B cell (primary cell): ENCODE data around the gene TMEM52B. TPM values are rescaled to one million over a fixed set of nuclear protein-coding genes. Genes with fewer than 3 reads are reported as not detected.

Experiments used
- ATAC-seq: fragments of 200-7000 bp; cut with Tn5 transposase; one replicate; pipeline ENCODE4 v1.10.0; 2021; ENCODE audit warnings: low read depth, mild to moderate bottlenecking, moderate number of reproducible peaks, moderate library complexity
- CTCF ChIA-PET: fragments of 350-600 bp; sonication (Branson Sonifier 250); formaldehyde crosslinking; loops from one replicate; lab custom pipeline; 2021; ENCODE audit warnings: antibody characterized with exemption, inconsistent platforms; lab: Charles Lee
- POLR2A ChIA-PET: fragments of 350-600 bp; sonication (Branson Sonifier 250); formaldehyde crosslinking; loops from one replicate; lab custom pipeline; 2021; ENCODE audit warnings: antibody characterized with exemption; lab: Charles Lee
- DNase-seq: peaks from one replicate; pipeline ENCODE4 v3.0.0; 2013
- H2AFZ ChIP-seq: 2 replicates; pipeline ENCODE4 v1.6.1; 2012; ENCODE audit warnings: mild to moderate bottlenecking, low read depth, low read length; ENCODE audit not compliant: insufficient read depth, poor library complexity, severe bottlenecking
- H3K27ac ChIP-seq, 2 donors: 1 replicate in 1 of 2; 2 replicates in 1 of 2; pipeline ENCODE4 v1.5.1; 2012 to 2013; ENCODE audit warnings: low read length in 2 of 2, mild to moderate bottlenecking in 2 of 2, moderate library complexity in 1 of 2
- H3K27me3 ChIP-seq, 4 experiments: fragments of 200-600 bp in 1 of 4; sonication (generic) in 1 of 4; replicated peaks in 1 of 4; 1 replicate in 2 of 4; 2 replicates in 2 of 4; pipeline versions ENCODE4 v1.6.1 to v1.7.0; 2013 to 2016; ENCODE audit warnings: low read length in 3 of 4, mild to moderate bottlenecking in 2 of 4, mixed read lengths in 1 of 4, moderate library complexity in 1 of 4; ENCODE audit not compliant: insufficient read depth in 4 of 4, control insufficient read depth in 3 of 4; ENCODE audit errors: control extremely low read depth in 1 of 4
- H3K36me3 ChIP-seq, 2 experiments: replicated peaks in 1 of 2; 1 replicate in 1 of 2; 2 replicates in 1 of 2; pipeline versions ENCODE4 v1.6.1 to v1.7.1; 2013; ENCODE audit warnings: low read length in 1 of 2; ENCODE audit not compliant: insufficient read depth in 2 of 2, control insufficient read depth in 1 of 2; ENCODE audit errors: control extremely low read depth in 1 of 2, extremely low read depth in 1 of 2
- H3K4me1 ChIP-seq, 2 donors: fragments of 200-600 bp in 1 of 2; sonication (generic) in 1 of 2; 1 replicate in 1 of 2; 2 replicates in 1 of 2; pipeline versions ENCODE4 v1.5.1 to v1.6.1; 2013 to 2017; ENCODE audit warnings: low read length in 2 of 2; ENCODE audit not compliant: control insufficient read depth in 2 of 2, insufficient read depth in 2 of 2
- H3K4me2 ChIP-seq: replicated peaks from 2 replicates; pipeline ENCODE3; 2012; ENCODE audit warnings: mild to moderate bottlenecking, low read depth, low read length; ENCODE audit not compliant: poor library complexity, severe bottlenecking
- H3K4me3 ChIP-seq, 5 experiments: fragments of 200-600 bp in 1 of 5; sonication (generic) in 1 of 5; 1 replicate in 3 of 5; 2 replicates in 2 of 5; pipeline versions ENCODE4 v1.5.1 to v1.7.0; 2011 to 2016; ENCODE audit warnings: low read length in 4 of 5, mild to moderate bottlenecking in 4 of 5, low read depth in 2 of 5, control low read depth in 1 of 5, moderate library complexity in 1 of 5; ENCODE audit not compliant: insufficient read depth in 1 of 5; ENCODE audit errors: control extremely low read depth in 1 of 5, extremely low read depth in 1 of 5
- H3K79me2 ChIP-seq: fragments of 200-600 bp; sonication (generic); one replicate; pipeline ENCODE4 v1.6.0; 2016; ENCODE audit warnings: low read length; ENCODE audit not compliant: control insufficient read depth, insufficient read depth
- H3K9ac ChIP-seq: fragments of 200-600 bp; sonication (generic); 2 replicates; pipeline ENCODE4 v1.6.1; 2017; ENCODE audit warnings: mild to moderate bottlenecking, low read length, moderate library complexity
- H3K9me3 ChIP-seq, 3 donors: one replicate each; pipeline versions ENCODE4 v1.6.1 to v1.7.1; 2013; ENCODE audit warnings: low read length in 2 of 3; ENCODE audit not compliant: control insufficient read depth in 2 of 3, insufficient read depth in 1 of 3; ENCODE audit errors: control extremely low read depth in 1 of 3
- H4K20me1 ChIP-seq: 2 replicates; pipeline ENCODE4 v1.6.0; 2012; ENCODE audit warnings: mild to moderate bottlenecking, low read length; ENCODE audit not compliant: insufficient read depth, control insufficient read depth, poor library complexity, severe bottlenecking
- H3K27ac Mint-ChIP-seq: one replicate; pipeline ENCODE4 v1.8.0; 2021; ENCODE audit warnings: mixed read lengths
- H3K27me3 Mint-ChIP-seq: one replicate; pipeline ENCODE4 v1.8.0; 2021; ENCODE audit warnings: mixed read lengths
- H3K4me1 Mint-ChIP-seq: one replicate; pipeline ENCODE4 v1.8.0; 2021; ENCODE audit warnings: mixed read lengths
- H3K4me3 Mint-ChIP-seq: one replicate; pipeline ENCODE4 v1.8.0; 2021; ENCODE audit warnings: mixed read lengths
- H3K9me3 Mint-ChIP-seq: one replicate; pipeline ENCODE4 v1.8.0; 2022; ENCODE audit warnings: mixed read lengths; ENCODE audit not compliant: insufficient read depth
- CTCF ChIP-seq: fragments of 200-600 bp; IDR thresholded peaks from one replicate; pipeline ENCODE4 v1.8.0; 2022; ENCODE audit warnings: antibody characterized with exemption, mild to moderate bottlenecking
- EZH2 ChIP-seq: IDR thresholded peaks from 2 replicates; pipeline ENCODE4 v1.6.1; 2012; ENCODE audit warnings: borderline replicate concordance, low read depth, mild to moderate bottlenecking, moderate library complexity, low read length; ENCODE audit not compliant: insufficient read depth, poor library complexity, severe bottlenecking
- WGBS: methylation state at CpG from one replicate; pipeline ENCODE4 v1.1.5; 2013; ENCODE audit warnings: missing lambda C conversion rate; ENCODE audit not compliant: insufficient coverage; 5-methylcytosine and 5-hydroxymethylcytosine counted together
- intact Hi-C: fragments of 100-400 bp; cut with micrococcal nuclease; formaldehyde crosslinking; loops from one replicate; pipeline ENCODE4 v1.10.0; 2022
- polyA plus RNA-seq: library from polyadenylated mRNA; depleted of rRNA; stranded (reverse); fragments of >200 nt; gene quantifications from 2 replicates; pipeline ENCODE4 v1.2.3, GENCODE V29; 2012
- total RNA-seq, 2 donors: library from RNA; stranded (reverse); fragments of 120-200 nt in 1 of 2; gene quantifications; 1 replicate in 1 of 2; 2 replicates in 1 of 2; pipeline versions ENCODE4 v1.2.3 to v1.2.4, GENCODE V29; 2013 to 2022

TMEM52B gene
- total and polyA plus RNA-seq, 2 donors (not counting 1 experiment from before 2014, with no cell fraction given): 0.03 TPM; not detected in 1

GRCh38 chr12:10175846-10176636, 2.8 kb upstream of the TMEM52B start:
- H3K9me3 ChIP-seq: no peaks in the 10 kb centered on the region
- H3K4me1 ChIP-seq: no peaks in the 10 kb centered on the region
- H3K36me3 ChIP-seq: no peaks in the 10 kb centered on the region
- H3K27ac Mint-ChIP-seq: no peak overlapping the region
- no peaks in the 10 kb centered on the region for H3K4me1 Mint-ChIP-seq
- H2AFZ ChIP-seq: no peak overlapping the region
- peaks cover 0 to 14% (median 5%) of the 10 kb centered on the region in 4 experiments for H3K27me3 ChIP-seq
- H3K4me3 Mint-ChIP-seq: no peak overlapping the region
- H3K27ac ChIP-seq: no peak overlapping the region
- no peaks in the 10 kb centered on the region for H3K79me2 ChIP-seq
- CTCF ChIA-PET: no interaction called here
- 96% methylated on average over 4 of the region's 5 CpGs for WGBS
- TF ChIP-seq EZH2: no peak
- no peak for TF ChIP-seq CTCF
- H3K4me2 ChIP-seq: no peak overlapping the region
- ATAC-seq (no peak), DNase-seq (no peak)
- no peak overlapping the region for H3K4me3 ChIP-seq
- H3K27me3 Mint-ChIP-seq: peaks cover 52% of the 10 kb centered on the region
- no peaks in the 10 kb centered on the region for H3K9me3 Mint-ChIP-seq
- intact Hi-C loops: no loop called here
- POLR2A ChIA-PET: no interaction called here
- H3K9ac ChIP-seq: no peak overlapping the region
- no peaks in the 10 kb centered on the region for H4K20me1 ChIP-seq

GRCh38 chr12:10179776-10180181, 947 bp downstream of the TMEM52B start:
- no peak for TF ChIP-seq EZH2
- no peak for TF ChIP-seq CTCF
- Histone ChIP-seq H3K27me3 (peaks cover 0 to 21% (median 17%) of the 10 kb centered on the region in 4 experiments), H3K9me3 (no peaks in the 10 kb centered on the region), H2AFZ (no peak overlapping the region), H3K4me3 (no peak overlapping the region), H3K27ac (no peak overlapping the region), H3K4me1 (no peaks in the 10 kb centered on the region), H3K36me3 (no peaks in the 10 kb centered on the region), H3K79me2 (no peaks in the 10 kb centered on the region), H3K9ac (no peak overlapping the region), H3K4me2 (no peak overlapping the region), H4K20me1 (no peaks in the 10 kb centered on the region)
- Mint-ChIP-seq H3K4me1 (no peaks in the 10 kb centered on the region), H3K9me3 (no peaks in the 10 kb centered on the region), H3K27me3 (peaks cover 50% of the 10 kb centered on the region), H3K27ac (no peak overlapping the region), H3K4me3 (no peak overlapping the region)
- intact Hi-C loops: no loop called here
- ChIA-PET POLR2A (no interaction called here), CTCF (no interaction called here)
- DNase-seq (no peak), ATAC-seq (no peak)
- no CpG with 5 or more reads among the region's 5 CpGs for WGBS
